ENCODE measurements around the gene UNG.

DNA sequence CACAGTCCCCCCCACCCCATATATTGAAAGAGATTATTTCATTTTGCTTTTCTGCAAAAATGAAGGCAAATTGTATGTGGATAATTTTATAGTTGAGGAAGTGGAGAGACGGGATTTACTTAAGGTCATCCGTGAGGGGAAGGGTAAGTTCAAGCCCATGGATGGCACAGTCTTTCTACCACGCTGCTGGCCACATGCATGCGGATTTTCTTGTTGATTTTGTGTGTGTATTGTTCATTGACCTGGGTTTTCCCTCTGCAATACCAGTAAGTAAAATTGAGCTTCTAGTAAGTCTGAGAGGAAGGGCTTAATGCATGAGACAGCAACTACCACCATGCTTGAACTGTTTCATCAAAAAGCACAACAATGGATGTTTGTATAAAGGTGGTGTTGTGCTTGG is 54.1 kb downstream of the UNG start:
- TF ChIP-seq, protein P1, sequence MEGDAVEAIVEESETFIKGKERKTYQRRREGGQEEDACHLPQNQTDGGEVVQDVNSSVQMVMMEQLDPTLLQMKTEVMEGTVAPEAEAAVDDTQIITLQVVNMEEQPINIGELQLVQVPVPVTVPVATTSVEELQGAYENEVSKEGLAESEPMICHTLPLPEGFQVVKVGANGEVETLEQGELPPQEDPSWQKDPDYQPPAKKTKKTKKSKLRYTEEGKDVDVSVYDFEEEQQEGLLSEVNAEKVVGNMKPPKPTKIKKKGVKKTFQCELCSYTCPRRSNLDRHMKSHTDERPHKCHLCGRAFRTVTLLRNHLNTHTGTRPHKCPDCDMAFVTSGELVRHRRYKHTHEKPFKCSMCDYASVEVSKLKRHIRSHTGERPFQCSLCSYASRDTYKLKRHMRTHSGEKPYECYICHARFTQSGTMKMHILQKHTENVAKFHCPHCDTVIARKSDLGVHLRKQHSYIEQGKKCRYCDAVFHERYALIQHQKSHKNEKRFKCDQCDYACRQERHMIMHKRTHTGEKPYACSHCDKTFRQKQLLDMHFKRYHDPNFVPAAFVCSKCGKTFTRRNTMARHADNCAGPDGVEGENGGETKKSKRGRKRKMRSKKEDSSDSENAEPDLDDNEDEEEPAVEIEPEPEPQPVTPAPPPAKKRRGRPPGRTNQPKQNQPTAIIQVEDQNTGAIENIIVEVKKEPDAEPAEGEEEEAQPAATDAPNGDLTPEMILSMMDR (IDR thresholded peaks at IDR 0.05): no peak
- TF ChIP-seq POLR2A (IDR thresholded peaks at IDR 0.05): no peak

All from stomach (tissue), 4 donors.